ENCODE measurements around the gene PGGT1B. TPM values are rescaled to one million over a fixed set of nuclear protein-coding genes. Genes with fewer than 3 reads are reported as not detected.

Gene PGGT1B
- total and polyA plus RNA-seq, 9 donors, result 3.4 to 45.0 (median 28.9) TPM

DNA sequence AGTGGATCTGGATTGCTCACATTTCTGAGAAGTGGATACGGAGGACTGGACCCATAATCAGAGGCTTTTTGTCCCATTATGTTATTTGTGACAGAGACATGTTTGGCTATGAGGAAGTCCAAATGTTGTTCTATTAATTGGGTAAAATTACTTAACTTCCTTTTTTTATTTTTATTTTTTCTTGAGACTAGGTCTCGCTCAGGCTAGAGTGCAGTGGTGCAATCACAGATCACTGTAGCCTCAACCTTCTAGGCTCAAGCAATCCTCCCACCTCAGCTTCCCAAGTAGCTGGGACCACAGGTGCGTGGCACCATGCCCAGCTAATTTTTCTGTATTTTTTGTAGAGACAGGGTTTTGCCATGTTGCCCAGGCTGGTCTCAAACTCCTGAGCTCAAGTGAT, 11.9 kb upstream of the PGGT1B start:
- H3K4me1 ChIP-seq (ENCODE audit: insufficient read depth), result no peaks in the 10 kb centered on the region
- no peaks in the 10 kb centered on the region for H3K27me3 ChIP-seq
- WGBS, 3 donors, result 91 to 93% (median 92%) methylated on average over 3 of the region's 3 CpGs
- no peaks in the 10 kb centered on the region for H3K9me3 ChIP-seq
- H3K4me3 ChIP-seq, result no peak overlapping the region
- H3K27ac ChIP-seq, result no peak overlapping the region
- no peaks in the 10 kb centered on the region for H3K36me3 ChIP-seq
- no peak for DNase-seq
- TF ChIP-seq EP300 (IDR thresholded peaks at IDR 0.05), result no peak
- TF ChIP-seq, protein P1, sequence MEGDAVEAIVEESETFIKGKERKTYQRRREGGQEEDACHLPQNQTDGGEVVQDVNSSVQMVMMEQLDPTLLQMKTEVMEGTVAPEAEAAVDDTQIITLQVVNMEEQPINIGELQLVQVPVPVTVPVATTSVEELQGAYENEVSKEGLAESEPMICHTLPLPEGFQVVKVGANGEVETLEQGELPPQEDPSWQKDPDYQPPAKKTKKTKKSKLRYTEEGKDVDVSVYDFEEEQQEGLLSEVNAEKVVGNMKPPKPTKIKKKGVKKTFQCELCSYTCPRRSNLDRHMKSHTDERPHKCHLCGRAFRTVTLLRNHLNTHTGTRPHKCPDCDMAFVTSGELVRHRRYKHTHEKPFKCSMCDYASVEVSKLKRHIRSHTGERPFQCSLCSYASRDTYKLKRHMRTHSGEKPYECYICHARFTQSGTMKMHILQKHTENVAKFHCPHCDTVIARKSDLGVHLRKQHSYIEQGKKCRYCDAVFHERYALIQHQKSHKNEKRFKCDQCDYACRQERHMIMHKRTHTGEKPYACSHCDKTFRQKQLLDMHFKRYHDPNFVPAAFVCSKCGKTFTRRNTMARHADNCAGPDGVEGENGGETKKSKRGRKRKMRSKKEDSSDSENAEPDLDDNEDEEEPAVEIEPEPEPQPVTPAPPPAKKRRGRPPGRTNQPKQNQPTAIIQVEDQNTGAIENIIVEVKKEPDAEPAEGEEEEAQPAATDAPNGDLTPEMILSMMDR (IDR thresholded peaks at IDR 0.05), result no peak
- no peak for TF ChIP-seq POLR2A (IDR thresholded peaks at IDR 0.05)
- intact Hi-C loops (cut with DNase I), result no loop called here

DNA sequence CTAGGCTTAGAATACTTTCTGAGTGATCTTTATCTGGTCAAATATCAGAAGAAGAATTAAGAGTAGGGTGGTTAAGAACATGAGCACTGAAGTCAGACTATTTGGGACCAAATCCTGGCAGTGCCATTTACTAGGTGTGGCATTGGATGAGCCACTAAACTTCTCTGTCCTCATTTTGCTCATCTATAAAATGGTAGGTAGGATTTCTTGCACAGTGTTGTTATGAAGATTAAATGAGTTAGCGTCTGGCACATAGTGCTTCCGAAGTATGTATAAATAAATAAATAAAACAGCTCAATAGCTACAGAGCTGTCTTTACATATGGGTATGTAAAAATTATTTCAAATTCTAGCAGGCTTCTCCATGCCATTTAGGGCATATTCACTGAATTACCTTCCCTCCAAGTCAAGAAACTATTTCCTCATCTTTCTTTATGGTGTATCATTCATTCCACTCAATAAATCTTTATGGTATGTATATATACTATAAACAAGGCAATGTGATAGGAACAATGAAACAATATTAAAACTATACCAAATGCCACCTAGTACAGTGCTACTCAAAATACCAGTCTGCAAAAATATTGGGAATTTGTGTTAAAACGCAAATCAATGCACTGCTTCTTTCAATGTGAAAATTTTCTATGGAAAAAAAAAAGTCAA, 9.8 kb upstream of the PGGT1B start:
- WGBS, 3 donors, result 92 to 99% (median 95%) methylated on average over 3 of the region's 3 CpGs
- Histone ChIP-seq H3K36me3 (no peaks in the 10 kb centered on the region), H3K4me1 (ENCODE audit: insufficient read depth) (no peaks in the 10 kb centered on the region), H3K4me3 (no peak overlapping the region), H3K27ac (no peak overlapping the region), H3K27me3 (no peaks in the 10 kb centered on the region), H3K9me3 (no peaks in the 10 kb centered on the region)
- TF ChIP-seq POLR2A (IDR thresholded peaks at IDR 0.05) (no peak), EP300 (IDR thresholded peaks at IDR 0.05) (no peak)
- TF ChIP-seq, protein P1 (IDR thresholded peaks at IDR 0.05), result no peak
- intact Hi-C loops (cut with DNase I), result no loop called here
- no peak for DNase-seq

DNA sequence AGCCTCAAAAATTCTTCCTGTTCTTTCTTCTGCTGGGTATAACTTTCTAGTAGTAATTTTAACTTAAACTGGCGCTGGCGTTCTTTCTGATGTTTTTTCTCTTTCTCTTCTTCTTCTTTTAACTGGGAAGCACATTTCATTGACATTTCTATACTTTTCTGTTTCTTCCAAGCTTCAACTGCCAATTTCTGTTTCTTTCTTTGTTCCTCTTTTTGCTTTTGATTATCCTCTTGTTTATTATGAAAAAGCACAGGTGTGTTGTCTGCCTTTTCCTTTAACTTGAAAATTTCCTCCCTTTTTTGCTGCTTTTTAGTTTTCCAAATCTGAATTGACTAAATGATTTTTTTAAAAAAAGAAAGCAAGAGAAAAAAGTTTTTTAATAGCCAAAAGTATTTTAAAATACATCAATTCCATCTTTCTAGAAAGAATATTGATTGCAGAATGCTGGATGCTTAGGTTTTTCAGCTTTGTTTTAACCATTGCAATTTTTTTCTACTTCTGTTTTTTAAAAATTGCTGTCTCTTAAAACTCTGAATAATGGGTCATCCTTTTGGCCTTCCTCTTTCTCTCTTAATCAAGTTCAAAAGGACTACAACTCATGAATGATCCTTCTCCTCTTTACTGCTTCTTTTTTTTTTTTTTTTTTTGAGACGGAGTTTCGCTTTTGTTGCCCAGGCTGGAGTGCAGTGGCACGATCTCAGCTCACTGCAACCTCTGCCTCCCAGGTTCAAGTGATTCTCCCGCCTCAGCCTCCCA, 8.8 kb upstream of the PGGT1B start:
- intact Hi-C loops (cut with DNase I), result no loop called here
- WGBS, 3 donors, result 92 to 97% (median 94%) methylated on average over 6 of the region's 6 CpGs
- Histone ChIP-seq H3K9me3 (no peaks in the 10 kb centered on the region), H3K27me3 (no peaks in the 10 kb centered on the region), H3K4me1 (ENCODE audit: insufficient read depth) (no peaks in the 10 kb centered on the region), H3K36me3 (no peaks in the 10 kb centered on the region), H3K27ac (no peak overlapping the region), H3K4me3 (no peak overlapping the region)
- DNase-seq, result no peak
- TF ChIP-seq, protein P1 (IDR thresholded peaks at IDR 0.05), result no peak
- no peak for TF ChIP-seq POLR2A (IDR thresholded peaks at IDR 0.05)
- no peak for TF ChIP-seq EP300 (IDR thresholded peaks at IDR 0.05)

DNA sequence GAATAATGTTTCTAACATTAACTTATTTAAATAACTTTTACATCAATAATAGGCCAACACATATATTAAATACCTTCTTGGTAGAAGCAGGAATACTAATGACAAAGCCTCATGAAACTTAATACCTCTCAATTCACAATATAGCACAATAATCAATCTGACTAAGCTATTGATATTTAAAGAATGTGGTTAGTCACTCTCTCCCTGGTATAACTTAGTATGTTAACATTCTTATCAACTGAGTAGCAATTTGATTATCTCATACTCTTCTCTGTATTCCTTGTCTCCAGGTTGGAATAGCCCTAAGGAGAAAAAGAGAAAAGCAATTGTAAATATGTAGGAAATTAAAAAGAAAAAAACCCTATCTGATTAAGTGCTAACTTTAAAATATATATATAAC, 4.9 kb upstream of the PGGT1B start:
- no peaks in the 10 kb centered on the region for H3K4me1 ChIP-seq (ENCODE audit: insufficient read depth)
- intact Hi-C loops (cut with DNase I), result no loop called here
- no peak overlapping the region for H3K27ac ChIP-seq
- H3K36me3 ChIP-seq, result no peaks in the 10 kb centered on the region
- DNase-seq, result no peak
- no peaks in the 10 kb centered on the region for H3K27me3 ChIP-seq
- no peaks in the 10 kb centered on the region for H3K9me3 ChIP-seq
- TF ChIP-seq, protein P1 (IDR thresholded peaks at IDR 0.05), result no peak
- TF ChIP-seq EP300 (IDR thresholded peaks at IDR 0.05), result no peak
- no peak for TF ChIP-seq POLR2A (IDR thresholded peaks at IDR 0.05)
- no peak overlapping the region for H3K4me3 ChIP-seq

Data from ovary (tissue), 9 donors.